Memory B cell (primary cell): ENCODE measurements around the gene NGFR.
"Not testable (repeated sequence)": the region's sequence is repeated elsewhere in the genome, so short reads cannot be mapped to it uniquely, and the experiment has no call there.

Experiments
- ATAC-seq: fragments of 150-1000 bp; cut with Tn5 transposase; 2 replicates; pipeline ENCODE4 v1.10.0; 2021; ENCODE audit warnings: low read depth, mild to moderate bottlenecking, moderate library complexity
- DNase-seq, 2 donors: peaks; one replicate each; pipeline ENCODE4 v3.0.0; 2022; ENCODE audit warnings: low spot score in 2 of 2
- H3K27ac Mint-ChIP-seq: one replicate; pipeline ENCODE4 v1.8.0; 2022; ENCODE audit warnings: mild to moderate bottlenecking, moderate library complexity, mixed read lengths
- H3K27me3 Mint-ChIP-seq: one replicate; pipeline ENCODE4 v1.8.0; 2022; ENCODE audit warnings: mixed read lengths
- H3K36me3 Mint-ChIP-seq: one replicate; pipeline ENCODE4 v1.8.0; 2022; ENCODE audit warnings: mild to moderate bottlenecking, mixed read lengths
- H3K4me1 Mint-ChIP-seq: one replicate; pipeline ENCODE4 v1.8.0; 2022; ENCODE audit warnings: mixed read lengths
- H3K4me3 Mint-ChIP-seq: one replicate; pipeline ENCODE4 v1.8.0; 2022; ENCODE audit warnings: mild to moderate bottlenecking, moderate library complexity, mixed read lengths
- H3K9me3 Mint-ChIP-seq: one replicate; pipeline ENCODE4 v1.8.0; 2022; ENCODE audit warnings: mixed read lengths

NGFR gene

DNA sequence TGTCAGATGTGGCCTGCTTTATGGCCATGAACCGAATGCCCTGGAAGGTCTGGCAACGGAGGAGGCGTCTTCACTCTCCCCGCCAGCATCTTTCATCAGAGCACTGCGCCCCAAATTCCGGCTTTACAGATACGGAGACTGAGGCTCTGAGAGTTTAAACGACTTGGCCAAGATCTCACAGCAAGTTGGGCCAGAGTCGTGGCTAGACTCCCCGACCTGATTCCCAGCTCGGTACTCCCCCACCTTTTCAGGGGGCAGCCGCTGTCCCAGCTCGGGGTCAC, 1.7 kb downstream of the NGFR start:
- H3K27me3 Mint-ChIP-seq, result peaks cover 19% of the 10 kb centered on the region

DNA sequence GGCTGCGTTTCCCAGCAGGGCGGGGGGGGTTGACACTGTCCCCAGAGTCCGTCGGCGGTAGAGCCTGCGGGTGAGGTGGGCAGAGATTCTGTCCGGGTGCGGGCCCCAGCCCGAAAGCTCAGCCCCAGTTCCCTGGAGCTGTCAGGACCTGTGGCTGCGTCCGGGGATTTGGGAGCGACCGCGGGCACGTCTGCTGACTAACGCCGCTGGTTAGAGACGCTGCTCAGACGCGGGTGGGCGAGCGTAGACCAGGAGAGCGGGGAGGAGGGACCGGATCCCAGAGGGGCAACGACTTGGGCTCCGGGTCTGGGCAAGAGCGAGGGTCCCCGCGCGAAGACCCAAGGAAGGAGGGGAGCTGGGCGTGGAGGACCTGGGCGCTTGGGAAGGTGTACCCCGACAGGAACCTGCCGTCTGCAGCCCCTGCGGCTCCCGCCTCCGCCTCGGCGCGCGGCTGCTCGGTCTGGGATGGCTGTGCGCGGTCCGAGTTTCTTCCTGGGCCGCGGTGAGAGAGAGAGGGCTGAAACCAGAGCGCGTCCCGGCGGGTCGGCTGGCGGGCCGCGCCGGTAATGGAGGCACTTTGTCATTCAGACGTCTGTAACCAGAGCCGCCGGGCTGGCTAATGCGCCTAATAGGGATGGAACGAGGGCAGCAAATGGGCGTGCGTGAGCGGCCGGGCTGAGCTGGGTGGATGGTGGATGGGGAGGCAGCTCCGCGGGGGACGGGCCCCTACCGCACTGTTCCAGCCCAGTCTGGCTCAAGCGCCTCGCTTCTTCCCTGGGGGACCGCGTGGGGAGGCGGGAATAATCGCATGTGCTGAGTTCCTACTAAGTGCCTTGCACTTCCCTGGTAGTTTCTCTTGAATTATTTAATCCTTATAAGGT, 2.3 kb downstream of the NGFR start:
- Mint-ChIP-seq H3K4me3 (peak overlapping the region; percentile 85), H3K4me1 (peaks cover 19% of the 10 kb centered on the region), H3K9me3 (no peaks in the 10 kb centered on the region), H3K36me3 (no peaks in the 10 kb centered on the region), H3K27ac (no peak overlapping the region), H3K27me3 (peaks cover 21% of the 10 kb centered on the region)
- DNase-seq (peak; percentile 14 to 51), ATAC-seq (no peak)

More for the DNA sequence above, 1.7 kb downstream of the NGFR start:
- DNase-seq (no peak), ATAC-seq (no peak)
- H3K4me1 Mint-ChIP-seq, result peaks cover 19% of the 10 kb centered on the region
- no peaks in the 10 kb centered on the region for H3K9me3 Mint-ChIP-seq
- H3K36me3 Mint-ChIP-seq, result no peaks in the 10 kb centered on the region
- peak overlapping the region; percentile 85 for H3K4me3 Mint-ChIP-seq
- no peak overlapping the region for H3K27ac Mint-ChIP-seq

GRCh38 chr17:49498029-49498615, 3.0 kb downstream of the NGFR start:
- H3K4me3 Mint-ChIP-seq, result peak overlapping the region; percentile 44
- H3K27me3 Mint-ChIP-seq, result peaks cover 24% of the 10 kb centered on the region
- ATAC-seq, result no peak
- H3K9me3 Mint-ChIP-seq, result no peaks in the 10 kb centered on the region
- no peak overlapping the region for H3K27ac Mint-ChIP-seq
- H3K4me1 Mint-ChIP-seq, result peaks cover 19% of the 10 kb centered on the region
- no peaks in the 10 kb centered on the region for H3K36me3 Mint-ChIP-seq
- no peak for DNase-seq

DNA sequence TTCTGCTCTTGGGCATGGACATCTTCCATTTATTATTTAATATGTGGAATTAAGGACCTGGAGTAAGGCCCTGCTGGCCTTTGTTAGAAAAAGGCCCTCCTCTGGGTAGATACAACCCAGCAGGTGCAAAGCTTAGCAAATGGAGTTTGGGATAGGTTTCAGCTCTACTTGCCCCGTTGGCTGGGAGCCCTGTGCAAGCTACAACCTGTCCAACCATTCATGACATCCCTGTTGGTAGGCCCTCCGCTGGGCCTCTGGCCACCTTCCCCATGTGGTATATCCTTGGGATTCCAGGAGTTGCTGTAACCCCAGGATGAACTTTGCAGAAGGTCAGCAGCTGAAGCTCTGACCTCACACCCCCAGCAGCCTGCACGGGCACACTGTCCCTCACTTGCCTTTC, 6.4 kb downstream of the NGFR start:
- Mint-ChIP-seq H3K9me3 (no peaks in the 10 kb centered on the region), H3K4me3 (no peak overlapping the region), H3K36me3 (no peaks in the 10 kb centered on the region), H3K27me3 (peaks cover 38% of the 10 kb centered on the region), H3K4me1 (peaks cover 4% of the 10 kb centered on the region), H3K27ac (no peak overlapping the region)
- no peak for ATAC-seq
- no peak for DNase-seq

DNA sequence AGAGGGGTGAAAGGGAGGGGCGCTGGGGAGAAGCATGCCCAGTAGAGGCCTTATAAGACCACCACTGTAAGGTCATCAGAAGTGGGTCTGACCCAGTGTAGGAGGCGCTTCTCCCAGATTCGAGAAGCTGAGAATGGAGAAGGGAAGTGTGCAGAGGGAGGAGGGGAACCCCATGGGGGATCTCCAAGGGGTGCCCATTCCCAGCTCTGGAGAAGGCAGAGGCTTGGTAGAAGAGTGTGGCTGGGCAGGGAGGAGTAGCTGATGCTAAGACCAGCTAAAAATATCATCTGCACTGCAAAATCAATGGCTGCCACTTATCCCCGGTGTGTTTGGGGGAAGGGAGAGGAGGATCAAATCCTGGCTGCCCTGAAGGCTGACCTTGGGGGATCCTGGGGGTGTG, 7.2 kb downstream of the NGFR start:
- DNase-seq, result no peak
- Mint-ChIP-seq H3K4me3 (no peak overlapping the region), H3K4me1 (peaks cover 4% of the 10 kb centered on the region), H3K27ac (no peak overlapping the region), H3K36me3 (no peaks in the 10 kb centered on the region), H3K27me3 (peaks cover 39% of the 10 kb centered on the region), H3K9me3 (no peaks in the 10 kb centered on the region)
- ATAC-seq, result no peak

- not testable (repeated sequence) for H3K36me3 Mint-ChIP-seq, H3K4me1 Mint-ChIP-seq, H3K27ac Mint-ChIP-seq, H3K4me3 Mint-ChIP-seq, DNase-seq, ATAC-seq, H3K9me3 Mint-ChIP-seq
- peaks cover 37% of the 10 kb centered on the region for H3K27me3 Mint-ChIP-seq
Observed at GRCh38 chr17:49502680-49503079, 7.6 kb downstream of the NGFR start.

DNA sequence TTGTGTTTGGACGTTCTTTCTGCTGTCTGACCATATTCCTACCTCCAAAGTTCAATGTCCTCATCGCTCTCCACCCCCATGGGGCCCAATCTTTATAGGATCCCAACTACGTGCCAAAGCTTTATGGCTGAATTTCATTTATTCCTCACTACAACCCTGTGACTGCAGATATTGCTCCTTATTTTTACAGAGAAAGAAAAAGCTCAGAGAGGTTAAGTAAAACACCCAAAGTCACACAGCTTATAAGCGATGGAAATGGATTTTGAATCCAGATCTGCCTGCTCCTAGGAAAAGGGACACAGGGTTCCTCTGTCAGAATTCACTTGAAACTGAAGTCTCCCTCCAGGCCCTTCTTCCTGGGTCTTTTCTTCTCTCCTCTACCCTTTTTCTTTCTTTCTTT, 9.3 kb downstream of the NGFR start:
- no peak overlapping the region for H3K4me3 Mint-ChIP-seq
- no peaks in the 10 kb centered on the region for H3K9me3 Mint-ChIP-seq
- H3K4me1 Mint-ChIP-seq, result no peaks in the 10 kb centered on the region
- DNase-seq (no peak), ATAC-seq (no peak)
- peaks cover 30% of the 10 kb centered on the region for H3K27me3 Mint-ChIP-seq
- H3K36me3 Mint-ChIP-seq, result no peaks in the 10 kb centered on the region
- H3K27ac Mint-ChIP-seq, result no peak overlapping the region

- Mint-ChIP-seq H3K27me3 (peaks cover 32% of the 10 kb centered on the region), H3K4me1 (no peaks in the 10 kb centered on the region), H3K4me3 (no peak overlapping the region), H3K9me3 (no peaks in the 10 kb centered on the region), H3K27ac (no peak overlapping the region), H3K36me3 (no peaks in the 10 kb centered on the region)
- DNase-seq, result no peak
- ATAC-seq, result no peak
Observed at GRCh38 chr17:49505854-49506253, 10.8 kb downstream of the NGFR start.

DNA sequence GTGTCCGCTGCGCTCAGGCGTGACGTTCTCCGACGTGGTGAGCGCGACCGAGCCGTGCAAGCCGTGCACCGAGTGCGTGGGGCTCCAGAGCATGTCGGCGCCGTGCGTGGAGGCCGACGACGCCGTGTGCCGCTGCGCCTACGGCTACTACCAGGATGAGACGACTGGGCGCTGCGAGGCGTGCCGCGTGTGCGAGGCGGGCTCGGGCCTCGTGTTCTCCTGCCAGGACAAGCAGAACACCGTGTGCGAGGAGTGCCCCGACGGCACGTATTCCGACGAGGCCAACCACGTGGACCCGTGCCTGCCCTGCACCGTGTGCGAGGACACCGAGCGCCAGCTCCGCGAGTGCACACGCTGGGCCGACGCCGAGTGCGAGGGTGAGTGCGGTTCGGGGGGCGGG, 11.2 kb downstream of the NGFR start:
- DNase-seq (no peak), ATAC-seq (no peak)
- Mint-ChIP-seq H3K27me3 (peaks cover 33% of the 10 kb centered on the region), H3K27ac (no peak overlapping the region), H3K4me1 (no peaks in the 10 kb centered on the region), H3K4me3 (no peak overlapping the region), H3K9me3 (no peaks in the 10 kb centered on the region), H3K36me3 (no peaks in the 10 kb centered on the region)

DNA sequence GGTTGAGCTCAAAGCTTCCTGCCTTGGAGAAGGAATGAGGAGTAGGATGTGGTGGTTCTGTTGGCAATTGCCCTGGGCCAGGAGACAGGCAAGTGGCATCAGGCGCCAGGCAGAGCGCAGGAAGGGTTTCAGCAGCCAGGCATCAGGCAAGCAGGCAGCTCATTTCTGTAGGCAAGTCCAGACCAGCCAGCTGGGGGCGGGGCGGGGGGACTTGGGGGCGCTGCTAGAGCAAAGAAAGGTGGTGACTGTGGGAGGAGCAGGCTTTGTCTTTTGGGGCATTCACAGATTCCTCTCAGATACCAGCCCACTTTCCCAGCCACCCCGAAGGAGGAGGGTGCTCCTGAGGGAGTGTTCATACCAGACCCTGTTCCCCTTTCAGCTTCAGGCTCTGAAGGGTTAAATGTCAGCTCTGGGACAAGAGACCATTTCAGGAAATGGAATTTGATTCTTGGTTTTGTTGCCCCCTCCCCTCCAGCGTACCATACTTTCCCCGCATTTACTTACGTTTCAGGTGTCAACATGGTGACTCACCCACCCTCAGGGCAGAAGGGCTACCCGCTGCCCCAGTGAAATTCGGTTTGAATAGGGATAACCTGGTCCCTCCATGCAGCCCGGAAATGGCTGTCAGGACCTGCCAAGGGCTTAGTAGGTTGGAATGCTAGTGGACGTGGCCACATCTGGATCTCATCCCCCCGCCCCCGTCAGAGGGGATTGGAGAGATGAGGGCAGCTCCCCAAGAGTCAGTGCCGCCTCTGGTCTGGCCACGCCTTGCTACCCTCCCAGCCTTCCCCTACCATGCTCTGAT, 13.2 kb downstream of the NGFR start:
- H3K4me3 Mint-ChIP-seq, result no peak overlapping the region

DNA sequence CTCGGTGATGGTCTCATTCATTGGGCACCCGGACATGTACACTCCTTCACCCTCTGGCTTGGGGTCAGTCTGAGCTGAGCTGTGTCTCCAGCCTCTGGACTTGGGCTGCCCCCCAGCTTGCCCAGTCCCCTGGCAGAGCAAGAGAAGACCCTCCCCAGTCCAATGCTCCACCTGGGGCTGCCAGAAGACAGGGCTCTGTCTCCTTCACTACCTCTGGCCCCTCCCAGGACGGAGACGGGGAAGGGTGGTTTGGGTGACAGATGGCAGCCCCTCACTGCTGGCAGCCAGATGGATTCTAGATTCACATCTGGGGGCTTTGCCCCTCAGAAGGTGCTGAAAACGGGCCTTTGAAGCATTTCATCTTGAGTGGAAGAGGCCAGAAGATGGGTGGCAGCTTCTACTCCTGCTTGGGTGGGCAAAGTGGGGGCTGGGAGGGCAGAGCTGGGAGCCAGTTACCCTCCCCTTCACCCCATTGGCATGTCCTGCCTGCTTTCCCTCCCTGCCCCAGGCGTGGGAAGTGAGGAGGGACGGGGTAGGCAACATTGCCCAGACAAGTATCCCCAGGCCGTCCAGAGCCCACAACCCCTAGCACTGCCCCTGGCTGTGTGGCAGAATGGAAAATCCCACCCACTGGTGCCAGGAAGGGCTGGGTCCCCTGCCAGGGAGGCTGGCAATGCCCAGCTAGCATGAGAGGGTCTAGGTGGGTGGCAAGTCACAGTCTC, 13.9 kb downstream of the NGFR start:
- DNase-seq, result no peak
- Mint-ChIP-seq H3K27ac (no peak overlapping the region), H3K27me3 (peaks cover 23% of the 10 kb centered on the region), H3K9me3 (no peaks in the 10 kb centered on the region), H3K4me1 (no peaks in the 10 kb centered on the region), H3K4me3 (no peak overlapping the region), H3K36me3 (no peaks in the 10 kb centered on the region)
- ATAC-seq, result no peak

More for the DNA sequence above, 13.2 kb downstream of the NGFR start:
- Mint-ChIP-seq H3K36me3 (no peaks in the 10 kb centered on the region), H3K9me3 (no peaks in the 10 kb centered on the region), H3K4me1 (no peaks in the 10 kb centered on the region), H3K27ac (no peak overlapping the region), H3K27me3 (peaks cover 28% of the 10 kb centered on the region)
- ATAC-seq (no peak), DNase-seq (no peak)

DNA sequence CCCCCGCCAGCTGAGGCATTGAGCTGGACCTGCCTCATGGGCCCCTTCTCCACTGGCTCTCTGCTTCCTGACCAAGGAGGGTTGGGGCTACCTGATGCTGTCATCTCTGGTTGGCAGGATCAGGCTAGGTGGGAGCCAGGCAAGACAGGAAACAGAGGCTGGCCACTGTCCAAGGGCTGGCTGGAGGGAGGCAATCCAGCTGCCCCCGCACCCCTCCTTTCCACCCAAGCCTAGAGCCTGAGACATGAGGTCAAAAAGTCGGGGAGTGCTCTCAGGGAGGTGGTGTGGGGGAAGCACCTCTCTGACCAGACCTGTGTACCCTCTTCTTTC, 14.5 kb downstream of the NGFR start:
- DNase-seq (no peak), ATAC-seq (no peak)
- Mint-ChIP-seq H3K4me1 (no peaks in the 10 kb centered on the region), H3K36me3 (no peaks in the 10 kb centered on the region), H3K9me3 (no peaks in the 10 kb centered on the region), H3K4me3 (no peak overlapping the region), H3K27me3 (peaks cover 21% of the 10 kb centered on the region), H3K27ac (no peak overlapping the region)

GRCh38 chr17:49510059-49510719, 15.1 kb downstream of the NGFR start:
- H3K27ac Mint-ChIP-seq, result no peak overlapping the region
- peaks cover 17% of the 10 kb centered on the region for H3K27me3 Mint-ChIP-seq

More at GRCh38 chr17:49510059-49510719, 15.1 kb downstream of the NGFR start:
- H3K36me3 Mint-ChIP-seq, result no peaks in the 10 kb centered on the region
- H3K4me3 Mint-ChIP-seq, result no peak overlapping the region
- DNase-seq, result no peak
- H3K9me3 Mint-ChIP-seq, result no peaks in the 10 kb centered on the region
- no peak for ATAC-seq
- no peaks in the 10 kb centered on the region for H3K4me1 Mint-ChIP-seq
